GM21529 (cell line): ENCODE measurements around the gene ATP8B3.

Experiments used
- ATAC-seq: cut with Tn5 transposase; IDR thresholded peaks from one replicate; pipeline ENCODE4 v1.9.1; 2021; ENCODE audit not compliant: unreplicated experiment

Gene ATP8B3

DNA sequence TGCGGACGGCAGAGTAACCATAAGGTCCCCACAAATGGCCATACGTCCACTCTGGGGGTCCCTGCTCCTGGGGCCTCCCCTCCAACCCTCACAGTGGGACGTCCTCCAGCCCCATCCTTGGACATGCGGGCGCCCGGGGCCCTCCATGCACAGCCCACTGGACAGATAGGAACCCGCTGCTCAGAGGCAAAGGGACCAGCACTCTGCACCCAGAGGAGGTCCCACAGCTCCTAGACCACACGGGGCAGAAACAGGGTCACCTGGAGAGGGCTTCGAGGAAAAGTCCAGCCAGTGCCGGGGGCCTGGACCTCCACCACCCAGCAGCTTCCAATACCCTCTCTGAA, 25.1 kb upstream of the ATP8B3 start:
- no peak for ATAC-seq

- ATAC-seq: no peak
Measured at GRCh38 chr19:1836458-1837221, 24.6 kb upstream of the ATP8B3 start.

DNA sequence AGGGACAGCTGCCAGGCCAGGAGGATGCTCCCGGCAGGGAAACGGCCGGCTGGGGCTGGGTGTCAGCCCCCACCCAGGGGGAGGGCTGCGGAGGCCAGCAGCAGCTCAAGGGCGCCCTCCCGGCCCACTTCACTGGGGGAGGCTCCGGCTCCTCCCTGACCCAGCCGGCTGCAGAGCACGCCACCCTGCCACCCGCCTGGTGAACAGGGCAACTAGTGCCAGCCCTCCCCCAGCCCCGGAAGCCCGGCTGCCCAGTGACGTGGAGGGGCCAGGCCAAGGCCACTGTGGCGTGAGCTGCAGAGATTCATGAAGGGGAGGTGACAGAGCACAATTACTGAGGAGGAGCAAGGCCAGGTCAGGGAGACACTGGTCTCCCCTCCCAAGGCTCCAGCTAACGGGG, 21.5 kb upstream of the ATP8B3 start:
- ATAC-seq: no peak

GRCh38 chr19:1832046-1832663, 20.1 kb upstream of the ATP8B3 start:
- ATAC-seq: no peak

DNA sequence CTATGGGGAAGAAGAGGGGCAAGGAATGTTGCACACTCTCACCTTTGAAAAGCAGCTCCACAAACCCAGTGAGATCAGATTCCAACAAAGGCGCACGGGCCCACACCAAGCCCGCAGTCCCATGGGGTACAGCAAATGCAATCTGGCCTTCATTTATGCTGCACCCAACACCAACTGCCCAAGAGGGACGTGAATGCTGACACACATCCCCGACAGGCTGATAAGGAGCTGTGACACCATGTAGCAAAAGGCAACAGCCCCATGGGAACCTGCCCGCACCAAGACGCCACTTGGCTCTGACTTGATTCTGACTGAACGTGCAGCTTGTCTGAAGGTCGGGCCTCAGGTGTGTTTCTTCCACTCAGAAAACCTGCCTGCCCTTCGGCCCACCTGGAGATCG, 18.9 kb upstream of the ATP8B3 start:
- no peak for ATAC-seq

GRCh38 chr19:1830568-1830967, 18.5 kb upstream of the ATP8B3 start:
- ATAC-seq: no peak

DNA sequence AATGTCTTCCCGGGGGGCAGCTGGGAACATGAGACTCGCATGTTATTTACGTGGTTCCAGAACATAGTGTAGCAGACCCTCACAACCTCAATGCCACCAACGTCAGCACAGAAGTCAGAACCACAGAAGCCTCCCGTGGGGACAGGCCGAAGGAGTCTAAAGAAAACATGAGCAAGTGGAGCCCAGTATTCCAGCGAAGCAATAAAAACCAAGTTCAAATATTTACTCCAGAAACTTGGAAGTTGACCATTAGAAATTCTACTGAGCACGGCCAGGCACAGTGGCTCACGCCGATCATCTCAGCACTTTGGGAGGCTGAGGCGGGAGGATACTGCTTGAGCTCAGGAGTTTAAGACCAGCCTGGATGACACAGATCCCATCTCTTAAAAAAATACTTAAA, 17.9 kb upstream of the ATP8B3 start:
- ATAC-seq: no peak

DNA sequence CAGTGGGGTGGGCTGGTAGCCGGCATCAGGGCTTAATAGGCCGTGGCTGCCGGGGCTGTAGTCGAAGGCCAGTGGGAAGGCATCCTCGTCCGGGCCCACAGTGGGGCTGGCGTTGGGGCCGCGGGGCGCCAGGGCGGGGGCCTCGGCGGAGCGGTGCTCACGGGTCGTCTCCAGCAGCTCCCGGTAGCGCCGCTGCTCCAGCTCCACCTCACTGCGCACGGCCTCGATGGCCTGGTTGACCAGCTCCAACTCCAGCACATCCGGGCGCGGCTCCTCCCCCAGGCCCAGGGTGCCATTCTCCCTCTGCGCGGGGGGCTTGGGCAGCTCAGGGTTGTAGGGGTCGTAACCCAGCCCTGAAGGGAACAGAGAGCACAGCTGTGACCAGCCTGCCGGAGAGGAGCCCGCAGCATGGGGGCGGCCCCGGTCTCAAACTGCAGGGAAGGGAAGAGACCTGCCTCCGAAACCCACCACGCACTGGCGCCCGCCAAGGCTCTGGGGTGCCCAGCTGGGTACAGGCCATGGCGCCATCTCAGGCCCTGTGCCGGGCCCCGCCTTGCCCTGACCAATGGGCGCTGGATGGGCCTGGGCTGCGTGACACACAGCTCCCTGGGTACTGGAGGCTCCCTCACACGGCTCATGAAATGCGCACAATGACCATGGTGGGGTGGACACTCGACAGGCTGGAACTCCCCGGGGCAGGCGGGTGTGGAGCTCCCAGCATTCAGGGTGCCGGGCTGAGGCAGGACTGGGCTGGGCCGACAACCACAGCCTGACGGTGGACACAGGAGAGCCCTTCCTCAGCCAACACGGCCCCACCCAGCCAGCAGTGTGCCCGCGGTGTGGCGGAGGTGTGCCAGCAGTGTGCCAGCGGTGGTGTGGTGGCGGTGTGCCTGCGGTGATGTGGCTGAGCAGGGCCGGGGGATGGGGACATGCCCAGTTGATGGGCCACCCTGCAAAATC, 16.5 kb upstream of the ATP8B3 start:
- ATAC-seq: no peak

DNA sequence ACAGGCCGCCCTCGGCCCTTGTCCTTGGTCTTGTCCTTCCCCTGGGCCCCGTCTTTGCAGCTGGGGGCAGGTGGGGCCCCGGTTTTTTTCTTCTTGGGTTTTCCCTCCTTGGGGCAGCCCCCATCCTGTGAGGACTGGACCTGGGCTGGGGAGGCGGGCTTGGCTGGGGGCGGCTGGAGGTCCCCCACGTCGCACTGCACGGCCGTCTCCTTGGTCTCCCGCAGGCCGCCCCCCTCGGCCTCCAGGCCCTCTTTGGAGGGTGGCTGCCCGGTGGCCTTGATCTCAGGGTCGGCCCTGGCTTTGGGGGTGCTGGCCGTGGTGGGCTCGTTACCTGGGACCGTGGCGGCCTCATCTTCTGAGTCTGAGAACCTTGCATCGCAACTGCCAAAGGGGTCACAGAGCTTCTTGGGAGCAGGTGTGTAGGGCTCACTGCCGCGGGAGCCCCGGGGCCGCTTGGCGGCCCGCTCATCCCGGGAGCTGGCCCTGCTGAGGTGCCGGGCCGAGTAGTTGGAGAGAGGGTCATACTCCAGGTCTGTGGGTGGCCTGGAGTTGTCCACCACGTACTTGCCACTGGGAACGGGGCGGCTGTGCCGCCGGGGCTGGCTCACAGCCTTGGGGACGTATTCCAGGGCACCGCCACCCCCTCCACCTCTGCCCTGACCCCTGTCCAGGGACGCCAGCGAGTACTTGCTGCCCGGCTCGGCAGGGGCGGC, 15.6 kb upstream of the ATP8B3 start:
- no peak for ATAC-seq

DNA sequence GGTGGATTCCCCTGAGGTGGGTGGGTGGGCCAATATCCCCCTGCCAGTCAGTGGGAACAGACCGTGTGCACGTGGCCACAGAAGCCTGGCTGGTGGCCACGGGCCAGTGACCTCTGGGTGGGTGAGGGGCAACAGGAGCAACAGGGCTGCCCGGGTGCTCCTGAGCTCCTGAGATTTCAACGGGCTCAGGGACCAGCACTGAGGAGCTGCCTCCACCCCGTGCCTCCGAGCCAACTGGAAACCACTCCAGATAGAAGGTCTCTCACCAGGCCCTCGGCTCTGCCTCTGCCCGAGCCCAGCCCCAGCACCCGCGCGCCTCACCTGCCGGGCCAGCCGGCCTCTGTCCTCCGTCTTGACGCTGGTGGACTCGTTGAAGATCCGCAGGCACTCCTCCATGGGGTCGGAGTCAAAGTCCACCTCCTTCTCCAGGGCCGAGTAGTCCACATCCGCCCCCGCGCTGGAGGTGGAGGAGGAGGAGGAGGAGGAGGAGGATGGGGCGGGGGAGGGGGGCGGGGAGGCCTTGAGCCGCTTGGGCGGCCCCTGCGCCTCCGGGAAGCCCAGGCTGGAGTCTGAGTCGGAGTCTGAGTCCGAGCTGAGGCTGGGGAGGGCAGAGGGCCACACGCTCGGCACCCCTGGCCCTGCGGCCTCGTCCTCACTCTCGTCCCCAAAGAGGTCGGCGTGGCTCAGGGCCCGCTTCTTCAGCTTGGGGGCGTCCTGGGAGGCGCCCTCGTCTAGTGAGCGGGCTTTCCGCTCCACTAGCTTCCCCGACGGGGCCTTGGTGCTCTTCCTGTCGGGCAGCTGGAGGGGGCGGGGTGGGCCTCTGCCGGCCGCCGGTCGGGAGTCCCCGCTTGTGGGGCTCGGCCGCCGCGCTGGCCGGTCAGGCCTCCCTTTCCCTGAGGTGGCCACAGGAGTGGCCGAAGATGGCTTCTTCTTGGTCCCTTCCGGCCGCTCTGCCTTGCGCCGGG, 14.8 kb upstream of the ATP8B3 start:
- no peak for ATAC-seq

DNA sequence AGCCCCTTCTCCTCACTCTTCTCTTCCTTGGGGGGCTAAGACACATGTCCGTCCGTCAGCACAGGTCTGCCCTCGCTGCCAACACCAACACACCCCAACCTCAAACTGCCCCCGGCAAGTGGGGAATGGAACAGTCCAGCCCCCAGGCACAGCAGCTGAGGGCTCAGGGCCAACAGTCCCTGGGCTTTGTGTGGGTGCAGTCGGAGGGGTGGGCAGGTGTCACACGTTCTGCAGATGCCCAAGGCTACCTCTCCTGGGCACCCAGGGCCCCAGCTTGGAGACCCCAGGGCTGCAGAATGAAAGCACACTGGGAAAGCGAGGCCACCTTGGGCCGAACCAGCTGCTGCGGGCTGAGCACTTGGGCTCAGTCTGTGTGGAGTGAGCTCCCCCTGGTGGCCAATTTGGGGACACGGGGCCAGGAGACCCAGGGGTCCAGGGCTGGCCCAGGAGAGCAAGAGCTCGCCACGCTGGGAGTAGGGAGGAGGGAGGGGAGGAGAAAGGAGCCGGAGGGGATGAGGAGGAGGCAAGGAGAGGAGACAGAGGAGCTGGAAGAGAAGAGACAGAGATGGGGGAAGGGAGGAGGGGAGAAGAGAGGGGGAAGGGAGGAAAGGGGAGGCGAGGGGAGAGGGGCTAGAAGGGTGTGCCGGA, 14.0 kb upstream of the ATP8B3 start:
- no peak for ATAC-seq

DNA sequence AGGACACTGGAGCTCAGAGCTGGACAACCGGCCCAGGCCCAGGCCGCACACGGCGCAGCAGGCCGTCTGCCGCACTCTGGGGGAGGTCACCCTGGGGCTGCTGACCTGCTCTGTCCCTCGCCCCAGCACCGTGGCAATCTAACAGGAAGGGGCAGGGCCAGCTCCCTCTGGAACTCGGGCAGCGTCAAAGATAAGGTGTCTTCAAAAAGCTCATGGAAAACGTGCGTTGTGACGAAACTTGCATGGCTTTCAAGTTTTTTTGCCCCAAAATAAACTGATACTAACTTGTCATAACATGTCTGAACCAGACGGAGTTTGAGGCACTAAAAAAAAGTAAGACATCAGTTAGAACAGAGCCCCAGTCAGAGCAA, 12.2 kb upstream of the ATP8B3 start:
- no peak for ATAC-seq

- no peak for ATAC-seq
Measured at GRCh38 chr19:1823539-1824251, 11.6 kb upstream of the ATP8B3 start.

- no peak for ATAC-seq
Measured at GRCh38 chr19:1823020-1823419, 10.9 kb upstream of the ATP8B3 start.

DNA sequence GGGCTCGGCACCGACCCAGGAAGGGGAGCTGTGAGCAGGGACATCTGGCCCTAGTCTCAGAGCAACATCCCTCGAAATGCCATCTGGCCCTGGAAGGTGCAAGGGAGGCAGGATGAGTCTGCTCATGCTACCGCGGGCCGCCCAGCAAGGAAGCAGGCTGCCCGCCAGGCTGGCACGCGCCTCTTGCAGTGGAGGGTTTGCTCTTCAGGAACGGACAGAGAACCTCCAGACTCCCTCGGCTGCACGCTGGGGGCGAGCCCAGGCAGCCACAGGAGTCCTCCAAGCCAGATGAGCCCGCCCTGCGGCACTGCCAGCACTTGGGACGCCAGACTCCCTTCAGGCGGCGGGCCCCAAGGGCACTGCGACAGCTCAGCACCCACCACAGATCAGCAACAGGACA, 10.1 kb upstream of the ATP8B3 start:
- ATAC-seq: no peak

GRCh38 chr19:1819341-1820255, 7.5 kb upstream of the ATP8B3 start:
- ATAC-seq: no peak

DNA sequence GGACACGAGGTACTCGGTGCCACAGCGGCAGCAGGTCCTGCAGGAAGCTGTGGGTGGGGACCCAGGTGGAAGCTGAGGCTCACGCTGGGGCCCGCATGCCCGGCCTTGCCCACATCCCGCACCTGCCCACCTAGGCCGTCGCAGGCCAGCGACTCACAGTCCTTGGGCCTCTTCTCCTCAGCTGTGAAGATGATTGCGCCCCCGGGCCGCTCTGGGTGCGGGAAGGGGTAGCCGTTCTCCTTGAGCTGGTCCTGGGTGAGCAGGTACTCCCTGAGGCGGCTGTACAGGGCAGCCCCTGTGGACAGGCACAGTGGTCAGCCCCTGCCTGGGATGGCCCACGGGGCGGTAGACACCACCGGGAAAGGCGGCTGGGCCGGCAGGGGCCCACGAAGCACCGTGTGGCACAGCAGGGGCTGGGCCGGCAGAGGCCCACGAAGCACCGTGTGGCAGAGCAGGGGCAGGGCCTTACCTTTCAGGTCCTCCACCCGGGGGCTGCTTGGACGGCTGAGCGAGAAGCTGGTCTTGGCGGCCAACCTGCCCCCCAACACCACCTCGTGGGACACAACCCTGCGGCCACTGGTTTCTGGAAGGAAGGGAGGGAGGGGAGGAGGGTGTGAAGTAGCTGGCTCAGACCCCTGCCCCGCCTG, 6.6 kb upstream of the ATP8B3 start:
- no peak for ATAC-seq
